Smooth muscle cell of the umbilical artery (primary cell): ENCODE results near the gene UPP2. TPM values are rescaled to one million over a fixed set of nuclear protein-coding genes. Genes with fewer than 3 reads are reported as not detected.

Experiments used
- total RNA-seq: library from RNA; depleted of rRNA; stranded (reverse); fragments of >200 nt; gene quantifications from 2 replicates; pipeline ENCODE4 v1.2.3, GENCODE V29; 2014

UPP2 gene
- total RNA-seq = not detected in 2 replicates

GRCh38 chr2:158101384-158101926, at the start of gene UPP2:
Gene UPP2 (plus strand): TSS chr2:158101876. CDS start chr2:158102064, 188 bp downstream.

Other genes with a start within 250 kb of the UPP2 start
- gene ACVR1, start 225.5 kb upstream of the UPP2 start, total RNA-seq = 36.8 and 43.5 TPM in 2 replicates